H1 (cell line): ENCODE results near the gene H1-8. TPM values are rescaled to one million over a fixed set of nuclear protein-coding genes. Genes with fewer than 3 reads are reported as not detected.

ENCODE experiments used
- ASH2L ChIP-seq: fragments of 200-600, 300-600 bp; sonication (generic); IDR thresholded peaks from one replicate; pipeline ENCODE4 v1.7.1; 2017; ENCODE audit warnings: low read length
- TCF12 ChIP-seq: IDR thresholded peaks from 2 replicates; pipeline ENCODE4 v1.6.1; 2011; ENCODE audit warnings: low read depth, mild to moderate bottlenecking, low read length
- polyA plus RNA-seq, 7 experiments: library from polyadenylated mRNA; depleted of rRNA in 3 of 7; stranded (reverse) in 5 of 7; unstranded in 2 of 7; fragments of >200 nt in 5 of 7; fragments of 200-250 nt in 2 of 7; gene quantifications; 1 replicate in 5 of 7; 2 replicates in 1 of 7; 4 replicates in 1 of 7; pipeline versions ENCODE4 v1.2.1 to v1.2.3, GENCODE V29; 2011 to 2013; ENCODE audit warnings: missing spikeins in 2 of 7, mixed read lengths in 2 of 7
- total RNA-seq: library from RNA; stranded (reverse); fragmentation: NEBNext Ultra II Directional; extraction: Animal tissue kit (Norgen Biotek cat#: 25700); gene quantifications from 2 replicates; pipeline ENCODE4 v1.2.1, GENCODE V29; 2021

H1-8 gene
- total and polyA plus RNA-seq, 2 of the 8 experiments (the other 6 are each of a cell fraction or from before 2014, with no cell fraction given), result not detected

DNA sequence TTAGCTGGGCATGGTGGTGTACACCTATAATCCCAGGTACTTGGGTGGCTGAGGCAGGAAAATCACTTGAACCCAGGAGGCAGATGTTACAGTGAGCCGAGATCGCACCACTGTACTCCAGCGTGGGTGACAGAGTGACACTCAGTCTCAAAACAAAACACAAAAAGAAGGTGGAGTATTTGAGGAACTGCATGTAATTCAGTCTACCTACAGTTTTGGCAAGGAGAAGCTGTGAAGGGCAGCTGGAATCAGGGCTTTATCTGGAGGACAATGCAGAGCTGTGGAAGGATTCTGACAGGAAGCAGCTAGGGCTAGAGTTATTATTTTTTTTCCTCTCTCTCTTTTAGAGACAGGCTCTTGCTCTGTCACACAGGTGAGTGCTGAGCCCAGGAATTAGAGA, 6.8 kb downstream of the H1-8 start (continued):
- TF ChIP-seq TCF12, result no peak
- TF ChIP-seq ASH2L, result no peak
